Neural progenitor cell (in vitro differentiated cells): ENCODE measurements around the gene NDOR1. TPM values are rescaled to one million over a fixed set of nuclear protein-coding genes. Genes with fewer than 3 reads are reported as not detected.

Experiments
- DNase-seq: peaks from one replicate; pipeline ENCODE4 v3.0.0-alpha.2; 2016; ENCODE audit warnings: low spot score
- H2AFZ ChIP-seq: fragments of 200-600 bp; sonication (generic); replicated peaks from 2 replicates; pipeline ENCODE4 v1.6.1; 2016; ENCODE audit warnings: antibody characterized with exemption
- H3F3A ChIP-seq: fragments of 200-600 bp; sonication (generic); 2 replicates; pipeline ENCODE4 v1.6.1; 2016; ENCODE audit warnings: antibody characterized with exemption, low read depth
- H3K27ac ChIP-seq: fragments of 200-600 bp; sonication (generic); 2 replicates; pipeline ENCODE4 v1.5.1; 2016; ENCODE audit warnings: mild to moderate bottlenecking
- H3K27me3 ChIP-seq: fragments of 200-600 bp; sonication (generic); 2 replicates; pipeline ENCODE4 v1.6.1; 2016; ENCODE audit warnings: mild to moderate bottlenecking, moderate library complexity
- H3K36me3 ChIP-seq: fragments of 200-600 bp; sonication (generic); 2 replicates; pipeline ENCODE4 v1.5.1; 2016
- H3K4me1 ChIP-seq: fragments of 200-600 bp; sonication (generic); 2 replicates; pipeline ENCODE4 v1.6.1; 2016; ENCODE audit warnings: mixed run types
- H3K4me2 ChIP-seq: fragments of 200-600 bp; sonication (generic); 2 replicates; pipeline ENCODE4 v1.6.1; 2016
- H3K4me3 ChIP-seq: fragments of 200-600 bp; sonication (generic); 2 replicates; pipeline ENCODE4 v1.5.1; 2016
- H3K79me2 ChIP-seq: fragments of 200-600 bp; sonication (generic); 2 replicates; pipeline ENCODE4 v1.6.1; 2016; ENCODE audit warnings: low read depth
- H3K9ac ChIP-seq: fragments of 200-600 bp; sonication (generic); 2 replicates; pipeline ENCODE4 v1.6.1; 2016
- H3K9me3 ChIP-seq: fragments of 200-600 bp; sonication (generic); 2 replicates; pipeline ENCODE4 v1.5.1; 2016; ENCODE audit warnings: low read depth
- H4K20me1 ChIP-seq: fragments of 200-600 bp; sonication (generic); 2 replicates; pipeline ENCODE4 v1.6.1; 2016; ENCODE audit warnings: low read depth
- H3K27ac Mint-ChIP-seq: 3 replicates; pipeline ENCODE4 v1.8.0; 2021; ENCODE audit warnings: mixed read lengths
- H3K27me3 Mint-ChIP-seq: 2 replicates; pipeline ENCODE4 v1.8.0; 2022; ENCODE audit warnings: low read depth, mild to moderate bottlenecking, inconsistent platforms, moderate library complexity, mixed read lengths; ENCODE audit not compliant: insufficient read depth
- H3K36me3 Mint-ChIP-seq: 3 replicates; pipeline ENCODE4 v1.8.0; 2021; ENCODE audit warnings: mixed read lengths
- H3K4me1 Mint-ChIP-seq: 3 replicates; pipeline ENCODE4 v1.8.0; 2021; ENCODE audit warnings: mixed read lengths
- H3K4me3 Mint-ChIP-seq: 3 replicates; pipeline ENCODE4 v1.8.0; 2021; ENCODE audit warnings: mild to moderate bottlenecking, moderate library complexity, mixed read lengths
- H3K9me3 Mint-ChIP-seq: 3 replicates; pipeline ENCODE4 v1.8.0; 2020; ENCODE audit warnings: mixed read lengths
- EZH2 ChIP-seq: fragments of 200-600 bp; sonication (generic); IDR thresholded peaks from 2 replicates; pipeline ENCODE4 v1.6.1; 2017; ENCODE audit warnings: antibody characterized with exemption, mild to moderate bottlenecking, moderate library complexity
- EZH2phosphoT487 ChIP-seq: fragments of 200-600 bp; sonication (generic); IDR thresholded peaks from 2 replicates; pipeline ENCODE4 v1.6.1; 2017; ENCODE audit warnings: antibody characterized with exemption
- total RNA-seq: library from RNA; depleted of rRNA; stranded (reverse); fragments of >200 nt; gene quantifications from 2 replicates; pipeline ENCODE4 v1.2.3, GENCODE V29; 2015; ENCODE audit warnings: low replicate concordance
- TF ChIP-seq, protein P1 (sequence below): fragments of 200-600 bp; sonication (generic); IDR thresholded peaks from 2 replicates; pipeline ENCODE4 v1.5.1; 2017; ENCODE audit warnings: antibody characterized with exemption, mild to moderate bottlenecking

The NDOR1 gene
- total RNA-seq, 1 donor from 2014 or later: 5.1 TPM

DNA sequence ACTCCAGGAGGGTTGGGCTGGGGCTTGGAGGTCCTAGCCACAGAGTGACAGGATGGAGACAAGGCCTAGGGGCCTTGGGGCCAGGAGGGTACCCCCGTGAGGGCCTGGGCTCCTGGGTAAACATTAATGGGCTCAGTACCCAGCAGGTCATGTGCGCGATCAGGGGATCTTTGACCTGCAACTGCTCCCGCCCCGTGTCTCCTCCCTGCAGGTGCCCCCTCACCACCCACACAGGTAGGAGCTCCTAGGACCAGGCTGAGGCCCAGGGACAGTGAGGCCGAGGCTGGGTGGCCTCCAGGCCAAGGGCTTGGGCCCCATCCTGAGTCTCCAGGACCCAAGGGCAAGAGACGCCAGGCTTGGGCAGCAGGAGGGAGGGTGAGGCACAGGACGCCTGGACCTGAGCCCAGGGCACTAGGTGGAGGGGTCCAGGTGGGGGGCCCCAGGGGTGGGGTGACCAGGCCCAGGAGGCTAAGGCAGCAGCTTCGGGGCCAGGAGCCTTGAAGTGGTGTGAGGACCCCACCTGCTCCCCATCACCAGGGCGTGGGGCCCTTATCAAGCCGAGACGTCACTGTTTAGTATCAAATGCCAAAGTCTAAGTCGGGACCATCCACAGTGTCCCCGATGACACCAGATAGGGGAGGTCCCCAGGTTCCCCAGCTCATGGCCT lies 25.3 kb downstream of the NDOR1 start, which contains the start of gene SLC34A3:
Gene SLC34A3 (plus strand): TSS at position 197 of the 667 bp plus-strand sequence. CDS start 802 bp downstream, outside the sequence.
- H3K27ac ChIP-seq: no peak within 1 kb of the TSS
- TF ChIP-seq EZH2phosphoT487 (no peak), EZH2 (no peak)
- TF ChIP-seq, protein P1, sequence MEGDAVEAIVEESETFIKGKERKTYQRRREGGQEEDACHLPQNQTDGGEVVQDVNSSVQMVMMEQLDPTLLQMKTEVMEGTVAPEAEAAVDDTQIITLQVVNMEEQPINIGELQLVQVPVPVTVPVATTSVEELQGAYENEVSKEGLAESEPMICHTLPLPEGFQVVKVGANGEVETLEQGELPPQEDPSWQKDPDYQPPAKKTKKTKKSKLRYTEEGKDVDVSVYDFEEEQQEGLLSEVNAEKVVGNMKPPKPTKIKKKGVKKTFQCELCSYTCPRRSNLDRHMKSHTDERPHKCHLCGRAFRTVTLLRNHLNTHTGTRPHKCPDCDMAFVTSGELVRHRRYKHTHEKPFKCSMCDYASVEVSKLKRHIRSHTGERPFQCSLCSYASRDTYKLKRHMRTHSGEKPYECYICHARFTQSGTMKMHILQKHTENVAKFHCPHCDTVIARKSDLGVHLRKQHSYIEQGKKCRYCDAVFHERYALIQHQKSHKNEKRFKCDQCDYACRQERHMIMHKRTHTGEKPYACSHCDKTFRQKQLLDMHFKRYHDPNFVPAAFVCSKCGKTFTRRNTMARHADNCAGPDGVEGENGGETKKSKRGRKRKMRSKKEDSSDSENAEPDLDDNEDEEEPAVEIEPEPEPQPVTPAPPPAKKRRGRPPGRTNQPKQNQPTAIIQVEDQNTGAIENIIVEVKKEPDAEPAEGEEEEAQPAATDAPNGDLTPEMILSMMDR: no peak
- no peak within 1 kb of the TSS for H3K4me3 ChIP-seq
- H3K4me2 ChIP-seq: no peak within 1 kb of the TSS
- H4K20me1 ChIP-seq: peaks cover 5% of the 10 kb centered on the region
- no peaks in the 10 kb centered on the region for H3F3A ChIP-seq
- H3K36me3 ChIP-seq: no peaks in the 10 kb centered on the region
- H2AFZ ChIP-seq: no peak within 1 kb of the TSS
- H3K27me3 ChIP-seq: no peaks in the 10 kb centered on the region
- Mint-ChIP-seq H3K4me1 (peaks cover 3% of the 10 kb centered on the region), H3K9me3 (no peaks in the 10 kb centered on the region), H3K36me3 (no peaks in the 10 kb centered on the region), H3K27ac (no peak within 1 kb of the TSS), H3K4me3 (no peak within 1 kb of the TSS), H3K27me3 (peaks cover 6% of the 10 kb centered on the region)
- no peak for DNase-seq
- H3K4me1 ChIP-seq: no peaks in the 10 kb centered on the region
- no peak within 1 kb of the TSS for H3K9ac ChIP-seq
- no peaks in the 10 kb centered on the region for H3K9me3 ChIP-seq
- H3K79me2 ChIP-seq: no peaks in the 10 kb centered on the region

DNA sequence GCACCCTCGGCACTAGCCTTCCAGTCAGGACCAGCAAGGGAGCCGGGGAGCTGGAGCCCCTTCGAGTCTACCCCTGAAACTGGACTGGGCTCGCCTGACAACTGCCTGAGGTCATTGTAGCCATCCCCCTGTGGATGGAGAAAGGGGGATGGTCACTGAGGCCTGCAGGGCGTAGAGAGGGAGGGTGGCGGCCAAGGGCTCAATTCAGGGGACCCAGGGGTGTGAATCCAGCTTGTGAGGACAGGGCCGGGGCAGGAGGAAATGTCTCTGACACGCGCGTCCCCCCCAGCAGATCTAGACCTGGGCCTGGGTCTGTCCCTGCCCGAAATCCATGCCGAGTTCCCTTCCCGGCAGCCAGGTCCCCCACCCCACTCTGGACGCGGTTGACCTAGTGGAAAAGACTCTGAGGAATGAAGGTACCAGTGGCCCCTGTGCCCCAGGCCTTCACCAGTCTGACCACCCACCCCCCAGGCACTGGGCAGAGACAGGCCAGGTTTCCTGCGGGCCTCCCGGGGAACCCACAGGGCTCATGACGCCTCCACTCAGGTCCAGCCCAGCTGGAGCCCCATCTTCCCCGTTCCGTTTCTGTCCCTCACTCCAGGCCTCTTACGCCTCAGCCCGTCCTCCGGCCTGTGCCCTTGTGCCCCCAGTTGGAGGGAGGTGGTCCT lies 26.0 kb downstream of the NDOR1 start:
- H3K4me1 Mint-ChIP-seq: peaks cover 3% of the 10 kb centered on the region
- no peak overlapping the region for H3K9ac ChIP-seq
- no peak for TF ChIP-seq EZH2phosphoT487
- no peak for TF ChIP-seq EZH2
- TF ChIP-seq, protein P1: no peak
- H3K27me3 Mint-ChIP-seq: peaks cover 6% of the 10 kb centered on the region
- H3K4me3 ChIP-seq: no peak overlapping the region
- no peaks in the 10 kb centered on the region for H3K36me3 Mint-ChIP-seq
- no peaks in the 10 kb centered on the region for H3K36me3 ChIP-seq
- H3K79me2 ChIP-seq: no peaks in the 10 kb centered on the region
- H3K4me2 ChIP-seq: no peak overlapping the region
- H3K9me3 ChIP-seq: no peaks in the 10 kb centered on the region
- H2AFZ ChIP-seq: no peak overlapping the region
- H3F3A ChIP-seq: no peaks in the 10 kb centered on the region
- no peaks in the 10 kb centered on the region for H3K9me3 Mint-ChIP-seq
- peaks cover 5% of the 10 kb centered on the region for H4K20me1 ChIP-seq
- no peaks in the 10 kb centered on the region for H3K27me3 ChIP-seq
- H3K4me1 ChIP-seq: no peaks in the 10 kb centered on the region
- no peak for DNase-seq
- no peak overlapping the region for H3K27ac ChIP-seq
- H3K27ac Mint-ChIP-seq: no peak overlapping the region
- no peak overlapping the region for H3K4me3 Mint-ChIP-seq

DNA sequence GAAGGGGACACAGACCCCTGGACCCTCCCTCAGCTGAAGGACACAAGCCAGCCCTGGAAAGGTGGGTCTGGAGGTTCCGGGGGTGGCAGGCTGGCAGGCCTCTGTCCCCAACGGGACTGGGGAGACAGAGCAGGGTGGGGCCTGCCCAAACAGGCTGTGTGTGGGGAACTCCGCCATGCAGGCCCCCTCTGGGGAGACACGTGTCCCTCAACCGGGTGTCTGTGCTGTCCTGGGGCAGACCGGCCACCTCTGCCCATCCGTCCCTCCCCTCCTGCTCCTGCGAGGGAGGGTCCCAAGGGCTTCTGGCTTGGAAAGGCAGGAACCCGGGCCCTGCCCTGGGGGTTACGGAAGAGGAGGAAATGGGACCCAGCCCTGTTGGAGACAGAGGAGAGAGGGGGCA lies 26.6 kb downstream of the NDOR1 start:
- H3K4me3 ChIP-seq: no peak overlapping the region
- Mint-ChIP-seq H3K27ac (no peak overlapping the region), H3K4me1 (peaks cover 3% of the 10 kb centered on the region), H3K27me3 (peaks cover 6% of the 10 kb centered on the region), H3K4me3 (no peak overlapping the region), H3K9me3 (no peaks in the 10 kb centered on the region), H3K36me3 (no peaks in the 10 kb centered on the region)
- H3K4me2 ChIP-seq: no peak overlapping the region
- H4K20me1 ChIP-seq: peaks cover 11% of the 10 kb centered on the region
- H3K9ac ChIP-seq: no peak overlapping the region
- no peaks in the 10 kb centered on the region for H3K27me3 ChIP-seq
- H3K79me2 ChIP-seq: no peaks in the 10 kb centered on the region
- no peak overlapping the region for H2AFZ ChIP-seq
- H3K36me3 ChIP-seq: no peaks in the 10 kb centered on the region
- H3K27ac ChIP-seq: no peak overlapping the region
- TF ChIP-seq, protein P1: no peak
- TF ChIP-seq EZH2phosphoT487 (no peak), EZH2 (no peak)
- peaks cover 6% of the 10 kb centered on the region for H3K4me1 ChIP-seq
- H3F3A ChIP-seq: no peaks in the 10 kb centered on the region
- no peaks in the 10 kb centered on the region for H3K9me3 ChIP-seq
- no peak for DNase-seq
